HG03159 (cell line): ENCODE results near the gene ASIC2.

ENCODE experiments used
- ATAC-seq: cut with Tn5 transposase; IDR thresholded peaks from one replicate; pipeline ENCODE4 v1.9.1; 2021; ENCODE audit warnings: mild to moderate bottlenecking, moderate library complexity; ENCODE audit not compliant: unreplicated experiment

Gene ASIC2

GRCh38 chr17:33290253-33290652, 2.8 kb downstream of the ASIC2 start:
- no peak for ATAC-seq

- ATAC-seq = no peak
Observed at GRCh38 chr17:33288954-33289353, 4.1 kb downstream of the ASIC2 start.

- no peak for ATAC-seq
Observed at GRCh38 chr17:33287096-33287725, 5.9 kb downstream of the ASIC2 start.

- no peak for ATAC-seq
Observed at GRCh38 chr17:33285413-33285812, 7.7 kb downstream of the ASIC2 start.

- no peak for ATAC-seq
Observed at GRCh38 chr17:33284022-33284421, 9.1 kb downstream of the ASIC2 start.

GRCh38 chr17:33280162-33280943, 12.7 kb downstream of the ASIC2 start:
- ATAC-seq = no peak

GRCh38 chr17:33277436-33278100, 15.5 kb downstream of the ASIC2 start:
- ATAC-seq = no peak

- no peak for ATAC-seq
Observed at GRCh38 chr17:33273743-33274410, 19.2 kb downstream of the ASIC2 start.

- no peak for ATAC-seq
Observed at GRCh38 chr17:33273271-33273670, 19.8 kb downstream of the ASIC2 start.

GRCh38 chr17:33272438-33272837, 20.7 kb downstream of the ASIC2 start:
- ATAC-seq = no peak

GRCh38 chr17:33269337-33270060, 23.6 kb downstream of the ASIC2 start:
- no peak for ATAC-seq

- no peak for ATAC-seq
Observed at GRCh38 chr17:33267851-33268548, 25.1 kb downstream of the ASIC2 start.

- ATAC-seq = no peak
Observed at GRCh38 chr17:33267271-33267790, 25.8 kb downstream of the ASIC2 start.

GRCh38 chr17:33266611-33267010, 26.5 kb downstream of the ASIC2 start:
- no peak for ATAC-seq

- no peak for ATAC-seq
Observed at GRCh38 chr17:33266116-33266515, 27.0 kb downstream of the ASIC2 start.

GRCh38 chr17:33263396-33263795, 29.7 kb downstream of the ASIC2 start:
- no peak for ATAC-seq

GRCh38 chr17:33262266-33263123, 30.6 kb downstream of the ASIC2 start:
- ATAC-seq = no peak

GRCh38 chr17:33261820-33262219, 31.3 kb downstream of the ASIC2 start:
- ATAC-seq = no peak

- no peak for ATAC-seq
Observed at GRCh38 chr17:33260638-33261037, 32.5 kb downstream of the ASIC2 start.
